ENCODE results near the gene HRH4. TPM values are rescaled to one million over a fixed set of nuclear protein-coding genes. Genes with fewer than 3 reads are reported as not detected.

Gene HRH4
- total RNA-seq, 4 donors from 2014 or later, result 0.84 TPM; not detected in 3

DNA sequence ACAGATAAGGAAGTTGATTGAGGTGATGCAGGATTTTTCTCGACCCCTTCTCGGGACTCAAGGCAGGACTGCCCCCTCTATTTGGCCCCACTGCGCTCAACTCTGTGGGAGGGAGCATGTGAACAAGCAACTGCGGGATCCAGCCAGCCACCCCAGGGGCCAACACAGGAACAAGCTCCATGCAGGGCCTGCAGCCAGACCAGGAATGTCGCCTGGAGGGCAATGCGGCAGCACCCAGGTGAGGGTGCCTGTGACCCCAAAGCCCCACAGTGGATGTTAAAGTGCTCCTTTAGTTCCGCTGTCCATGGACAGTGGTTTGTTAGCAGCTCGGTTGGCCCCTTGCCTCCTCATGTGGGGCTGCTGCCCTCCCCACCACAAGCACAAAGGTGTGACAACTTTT is 57.1 kb downstream of the HRH4 start:
- DNase-seq (ENCODE audit: low spot score) (no peak), ATAC-seq (ENCODE audit: low FRiP score) (no peak)
- TF ChIP-seq, protein P1, sequence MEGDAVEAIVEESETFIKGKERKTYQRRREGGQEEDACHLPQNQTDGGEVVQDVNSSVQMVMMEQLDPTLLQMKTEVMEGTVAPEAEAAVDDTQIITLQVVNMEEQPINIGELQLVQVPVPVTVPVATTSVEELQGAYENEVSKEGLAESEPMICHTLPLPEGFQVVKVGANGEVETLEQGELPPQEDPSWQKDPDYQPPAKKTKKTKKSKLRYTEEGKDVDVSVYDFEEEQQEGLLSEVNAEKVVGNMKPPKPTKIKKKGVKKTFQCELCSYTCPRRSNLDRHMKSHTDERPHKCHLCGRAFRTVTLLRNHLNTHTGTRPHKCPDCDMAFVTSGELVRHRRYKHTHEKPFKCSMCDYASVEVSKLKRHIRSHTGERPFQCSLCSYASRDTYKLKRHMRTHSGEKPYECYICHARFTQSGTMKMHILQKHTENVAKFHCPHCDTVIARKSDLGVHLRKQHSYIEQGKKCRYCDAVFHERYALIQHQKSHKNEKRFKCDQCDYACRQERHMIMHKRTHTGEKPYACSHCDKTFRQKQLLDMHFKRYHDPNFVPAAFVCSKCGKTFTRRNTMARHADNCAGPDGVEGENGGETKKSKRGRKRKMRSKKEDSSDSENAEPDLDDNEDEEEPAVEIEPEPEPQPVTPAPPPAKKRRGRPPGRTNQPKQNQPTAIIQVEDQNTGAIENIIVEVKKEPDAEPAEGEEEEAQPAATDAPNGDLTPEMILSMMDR (IDR thresholded peaks at IDR 0.05), result no peak

- no peak for ATAC-seq (ENCODE audit: low FRiP score)
- TF ChIP-seq, protein P1 (IDR thresholded peaks at IDR 0.05), result no peak
- no peak for DNase-seq (ENCODE audit: low spot score)
These were observed 58.2 kb downstream of the HRH4 start for GRCh38 chr18:24518596-24518995.

Small RNAs within 50 kb of the gene (small RNA-seq; reads per million reads assigned to genes)
- gene RF00019, result not detected

Other genes with a start within 250 kb of the HRH4 start
- gene OSBPL1A, start 62.8 kb upstream of the HRH4 start, total RNA-seq, result 100 to 1,000 TPM in 3 of 4 donors, 10 to 100 TPM in 1; 67.1 to 123 (median 109) TPM
- 10 to 100 TPM; 14.9 to 22.9 (median 20.3) TPM for gene IMPACT, start 34.0 kb upstream of the HRH4 start, total RNA-seq